IPS-NIHi7 (cell line): Measurements from ENCODE around the gene B3GALT6.
"Not testable (repeated sequence)": the region's sequence is repeated elsewhere in the genome, so short reads cannot be mapped to it uniquely, and the experiment has no call there.

Experiments used
- DNase-seq: peaks from one replicate; pipeline ENCODE4 v3.0.0; 2012; ENCODE audit warnings: mixed read lengths; ENCODE audit errors: extremely low spot score

The B3GALT6 gene

DNA sequence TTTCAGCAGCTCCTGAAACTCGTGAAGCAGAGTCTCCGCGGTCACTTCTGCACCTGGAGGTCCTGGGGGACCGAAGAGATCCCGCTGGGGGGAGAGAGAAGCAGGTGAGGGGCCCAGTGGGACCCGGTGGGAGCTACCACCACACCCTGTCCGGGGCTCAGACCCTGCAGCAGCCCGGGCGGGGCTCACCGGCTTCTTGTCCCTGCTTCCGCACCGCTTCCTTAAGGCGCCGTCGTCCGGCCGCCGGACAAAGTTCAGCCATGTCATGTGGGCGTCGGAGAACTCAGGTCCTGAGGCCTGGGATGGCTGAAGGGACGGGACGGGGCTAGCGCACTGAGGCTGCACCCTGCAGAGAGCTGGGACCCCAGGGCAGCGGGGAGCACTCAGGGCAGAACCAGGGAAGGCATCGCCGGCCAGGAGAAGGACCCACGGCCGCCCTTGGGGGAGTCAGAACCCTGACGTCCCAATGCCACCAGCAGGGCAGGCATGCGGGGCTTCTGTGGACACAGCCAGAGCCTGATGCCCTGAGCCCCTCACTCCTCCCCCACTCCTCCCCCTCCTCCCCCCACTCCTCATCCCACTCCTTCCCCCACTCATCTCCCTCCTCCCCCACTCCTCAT, 12.3 kb downstream of the B3GALT6 start:
- DNase-seq, result no peak

DNA sequence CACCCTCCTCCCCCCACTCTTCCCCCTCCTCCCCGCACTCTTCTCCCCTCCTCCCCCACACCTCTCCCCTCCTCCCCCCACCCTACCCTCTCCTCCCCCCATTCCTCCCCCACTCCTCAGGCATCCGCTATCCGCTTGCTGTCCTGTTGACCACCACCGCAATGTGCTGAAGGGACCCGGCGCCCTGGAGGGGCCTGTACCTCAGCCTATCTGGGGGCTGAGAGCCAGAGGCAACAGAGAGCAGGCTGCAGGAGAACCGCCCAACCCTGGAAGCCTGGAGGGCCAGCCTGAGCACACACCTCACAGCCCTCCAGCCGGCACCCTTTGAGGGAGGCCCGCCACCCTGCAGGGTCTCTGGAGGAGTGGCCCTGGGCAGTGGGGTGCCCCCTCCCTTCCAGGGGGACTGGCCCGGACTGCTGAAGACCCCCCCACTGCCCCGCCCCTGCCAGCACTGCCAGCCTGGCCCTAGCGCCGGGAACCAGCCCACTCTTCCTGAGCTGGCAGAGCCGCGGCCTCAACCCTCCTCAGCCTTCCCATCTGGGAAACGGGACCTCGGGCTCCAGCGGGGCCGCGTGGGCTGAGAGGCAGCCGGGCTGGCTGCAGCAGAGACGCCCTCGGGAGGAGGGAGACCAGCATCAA, 13.3 kb downstream of the B3GALT6 start:
- no peak for DNase-seq

DNA sequence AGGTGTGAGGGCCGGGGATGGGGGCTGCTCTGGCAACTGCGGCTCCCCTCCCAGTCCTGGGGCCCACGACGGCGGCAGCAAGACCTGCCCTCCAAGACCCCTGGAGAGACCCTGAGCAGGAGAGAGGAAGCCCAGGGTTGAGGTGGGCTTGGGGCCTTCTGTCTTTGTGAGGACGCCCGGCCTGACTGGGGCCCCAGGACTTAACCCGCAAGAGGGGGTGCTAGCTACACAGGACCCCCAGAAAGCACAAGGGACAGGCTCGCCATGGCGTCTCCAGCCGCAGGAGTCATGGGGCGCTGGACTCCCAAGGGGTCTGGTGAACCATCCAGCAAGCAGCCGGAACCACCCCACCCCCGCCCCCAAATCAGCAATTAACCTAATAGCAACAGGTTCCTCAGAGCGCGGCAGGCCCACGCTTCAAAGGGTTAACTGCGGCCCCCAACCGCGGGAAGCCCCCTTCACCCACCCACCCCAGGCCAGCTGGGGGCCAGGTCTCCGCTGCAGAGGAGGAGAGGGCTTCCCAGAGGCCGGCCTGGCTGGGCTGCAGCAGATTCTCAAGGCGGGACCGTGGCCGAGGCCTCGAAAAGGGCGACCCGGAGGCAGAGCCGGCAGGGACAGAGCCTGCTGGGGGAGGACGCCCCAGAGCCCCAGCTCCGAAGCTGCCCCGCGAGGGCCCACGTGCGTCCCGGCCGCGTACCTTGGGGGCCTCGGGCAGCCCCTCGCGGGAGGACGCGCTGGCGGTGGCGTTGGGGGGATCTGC, 14.0 kb downstream of the B3GALT6 start:
- no peak for DNase-seq

DNA sequence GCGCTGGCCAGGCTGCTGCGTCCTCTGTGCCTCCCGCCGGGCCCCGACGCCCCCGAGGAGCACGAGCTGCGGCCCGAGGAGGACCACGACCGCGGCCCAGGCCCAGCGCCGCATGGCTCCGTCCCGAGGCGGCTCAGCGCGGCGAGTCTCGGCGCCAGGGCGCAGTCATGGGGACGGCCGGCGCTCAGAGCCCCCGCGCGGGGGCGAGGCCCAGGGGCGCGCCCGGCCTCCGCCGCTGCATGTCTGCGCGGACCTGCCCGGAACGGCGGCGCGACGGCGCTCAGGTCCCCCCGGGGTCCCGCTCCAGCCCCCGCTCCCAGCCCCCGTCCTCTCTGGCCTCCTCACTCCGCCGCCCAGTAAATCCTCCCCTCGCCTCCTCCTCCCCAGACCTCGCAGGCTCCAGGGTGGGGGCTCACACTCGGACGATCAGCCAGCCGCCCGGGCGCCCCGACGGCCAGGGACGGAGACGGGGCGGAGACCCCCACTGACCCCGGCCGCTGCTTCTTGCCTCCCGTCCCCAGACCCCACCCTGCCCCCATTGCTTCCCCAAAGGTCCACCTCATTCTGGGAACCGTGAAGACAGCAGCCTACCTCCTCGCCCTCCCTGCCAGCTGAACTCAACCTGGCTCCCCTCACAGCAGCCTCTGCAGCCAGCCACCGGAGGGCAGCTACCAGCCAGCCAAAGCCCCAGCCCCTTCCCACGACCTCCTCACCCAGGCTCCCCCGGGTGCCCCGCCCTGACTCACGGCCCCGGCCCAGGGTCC, 14.7 kb downstream of the B3GALT6 start, which contains the start of gene C1QTNF12:
C1QTNF12 (minus strand) TSS at position 146 of the 764 bp plus-strand sequence; CDS start at position 114, 32 bp downstream.
- peak; percentile 71 for DNase-seq

DNA sequence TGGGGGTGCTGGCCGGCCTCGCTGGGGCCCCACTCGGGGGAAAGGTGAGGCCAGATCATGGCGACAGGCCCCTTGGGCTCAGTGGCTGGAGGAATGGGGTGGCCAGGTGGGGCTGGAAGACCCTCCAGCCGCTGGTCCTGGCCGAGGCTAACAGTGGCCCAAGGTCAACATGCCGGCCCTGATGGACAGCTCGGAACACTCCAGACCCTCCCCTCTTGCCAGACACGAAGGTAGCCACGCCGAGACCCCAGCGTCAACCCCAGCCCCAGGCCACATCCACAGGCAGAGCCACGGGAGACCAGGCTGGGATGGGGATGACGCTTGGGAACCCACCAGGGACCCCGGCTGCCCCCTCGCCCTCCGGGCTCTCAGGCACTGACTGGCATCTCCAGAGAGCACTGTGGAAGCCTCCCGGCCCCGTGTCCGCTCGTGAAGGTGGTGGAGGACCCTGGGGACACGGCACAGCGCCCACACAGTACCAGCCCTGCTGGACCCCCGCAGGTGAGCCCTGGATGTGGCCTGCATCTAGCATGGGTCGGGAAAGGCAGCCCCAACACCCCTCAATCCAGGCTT, 15.4 kb downstream of the B3GALT6 start:
- no peak for DNase-seq

DNA sequence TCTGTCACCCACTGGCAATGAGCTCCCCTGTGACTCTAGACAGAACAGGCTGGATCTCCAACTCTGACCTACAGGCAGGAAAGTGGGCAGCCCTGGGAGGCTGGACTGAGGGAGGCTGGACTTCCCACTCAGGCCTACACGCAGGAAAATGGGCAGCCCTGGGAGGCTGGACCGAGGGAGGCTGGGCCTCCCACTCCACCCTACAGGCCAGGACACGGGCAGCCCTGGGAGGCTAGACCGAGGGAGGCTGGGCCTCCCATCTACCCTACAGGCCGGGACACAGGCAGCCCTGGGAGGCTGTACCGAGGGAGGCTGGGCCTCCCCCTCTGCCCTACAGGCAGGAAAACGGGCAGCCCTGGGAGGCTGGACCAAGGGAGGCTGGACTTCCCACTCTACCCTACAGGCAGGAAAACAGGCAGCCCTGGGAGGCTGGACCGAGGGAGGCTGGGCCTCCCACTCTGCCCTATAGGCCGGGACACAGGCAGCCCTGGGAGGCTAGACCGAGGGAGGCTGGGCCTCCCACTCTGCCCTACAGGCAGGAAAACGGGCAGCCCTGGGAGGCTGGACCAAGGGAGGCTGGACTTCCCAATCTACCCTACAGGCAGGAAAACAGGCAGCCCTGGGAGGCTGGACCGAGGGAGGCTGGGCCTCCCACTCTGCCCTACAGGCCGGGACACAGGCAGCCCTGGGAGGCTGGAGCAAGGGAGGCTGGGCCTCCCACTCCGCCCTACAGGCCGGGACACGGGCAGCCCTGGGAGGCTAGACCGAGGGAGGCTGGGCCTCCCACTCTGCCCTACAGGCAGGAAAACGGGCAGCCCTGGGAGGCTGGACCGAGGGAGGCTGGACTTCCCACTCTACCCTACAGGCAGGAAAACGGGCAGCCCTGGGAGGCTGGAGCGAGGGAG, 16.2 kb downstream of the B3GALT6 start:
- not testable (repeated sequence) for DNase-seq

DNA sequence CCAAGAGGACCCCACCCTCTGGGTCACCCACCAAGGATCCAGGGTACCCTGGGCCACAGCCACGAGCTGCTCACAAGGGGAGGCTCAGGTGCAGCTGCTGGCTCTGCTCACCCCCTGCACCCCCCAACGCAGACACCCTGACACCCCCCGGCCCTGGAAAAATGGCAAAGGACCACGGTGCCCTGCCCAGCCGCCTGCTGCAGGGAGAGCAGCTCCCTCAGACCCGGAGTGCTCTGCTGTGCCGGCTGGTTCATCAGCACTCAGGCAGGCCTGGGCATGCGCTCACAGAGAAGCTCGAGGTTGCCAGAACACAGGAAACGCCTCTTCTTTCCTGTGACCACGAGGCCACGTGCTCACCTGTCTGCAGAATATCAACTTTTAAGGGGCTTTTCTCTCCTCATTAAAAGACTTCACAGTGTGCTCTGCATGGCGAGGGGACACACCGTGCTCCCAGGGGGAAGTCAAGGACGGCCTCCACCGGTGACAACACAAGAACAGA, 18.8 kb downstream of the B3GALT6 start:
- DNase-seq, result no peak

DNA sequence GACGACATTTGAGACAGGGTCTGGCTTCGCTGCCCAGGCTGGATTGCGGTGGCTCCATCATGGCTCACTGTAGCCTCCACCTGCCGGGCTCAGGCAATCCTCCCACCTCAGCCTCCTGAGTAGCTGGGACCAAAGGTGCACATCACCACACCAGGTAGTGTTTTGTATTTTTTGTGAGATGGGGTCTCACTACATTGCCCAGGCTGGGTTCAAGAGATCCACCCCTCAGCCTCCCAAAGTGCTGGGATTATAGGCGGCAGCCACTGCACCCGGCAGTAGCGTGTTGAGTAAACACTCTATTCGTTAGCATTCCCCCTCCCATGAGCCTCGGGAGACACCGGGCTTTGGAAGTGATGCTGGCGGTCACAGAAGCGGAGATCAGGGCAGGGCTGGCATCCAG, 21.3 kb downstream of the B3GALT6 start:
- DNase-seq, result no peak

DNA sequence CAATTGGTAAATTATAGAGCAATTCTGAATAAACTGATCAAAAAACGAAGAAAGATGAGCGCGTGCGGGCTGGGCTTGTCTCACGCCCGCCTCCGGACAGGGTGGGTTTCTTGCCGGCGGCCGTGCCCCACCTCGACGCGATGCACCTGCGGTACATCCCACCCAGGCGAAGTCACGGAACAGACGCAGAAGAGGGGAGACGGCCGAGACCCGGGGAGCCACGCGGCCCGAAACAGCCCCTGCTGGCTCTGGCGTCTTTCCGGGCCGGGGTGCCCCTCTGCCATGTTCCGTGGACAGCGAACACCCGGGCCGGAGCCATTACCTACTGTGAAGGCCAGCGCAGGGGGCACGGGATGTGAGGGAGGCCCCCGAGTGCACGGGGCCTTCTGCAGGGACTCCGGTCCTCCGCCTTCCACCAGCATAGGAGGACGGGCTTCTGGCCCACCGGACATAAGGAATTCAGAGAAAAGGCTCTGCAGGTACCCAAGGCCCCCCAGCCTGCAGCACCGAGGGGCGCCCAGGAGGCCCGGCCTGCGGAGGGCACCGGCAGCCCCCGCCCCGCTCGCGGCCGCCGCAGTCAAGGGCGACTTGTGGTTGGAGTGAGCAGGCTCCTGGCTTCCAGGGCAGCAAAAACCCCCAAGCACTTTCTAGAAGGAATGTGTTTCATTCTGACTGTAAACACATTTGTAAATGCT, 22.1 kb downstream of the B3GALT6 start:
- DNase-seq, result no peak

DNA sequence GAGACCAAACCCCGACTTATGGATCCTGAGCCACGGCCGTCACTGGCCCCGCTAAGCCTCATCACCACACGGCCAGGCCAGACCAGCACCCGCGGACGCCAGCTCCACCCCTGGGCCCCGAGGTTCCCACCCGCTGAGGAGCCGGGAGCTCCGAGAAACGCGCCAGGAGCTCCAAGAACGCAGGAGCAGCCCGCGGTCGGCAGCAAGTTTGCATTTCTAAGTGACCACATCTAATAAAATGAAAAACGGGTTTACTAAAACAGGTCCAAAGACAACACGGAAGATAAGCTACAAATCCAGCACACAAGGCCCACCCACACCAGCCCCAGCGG, 22.6 kb downstream of the B3GALT6 start:
- DNase-seq, result no peak

DNA sequence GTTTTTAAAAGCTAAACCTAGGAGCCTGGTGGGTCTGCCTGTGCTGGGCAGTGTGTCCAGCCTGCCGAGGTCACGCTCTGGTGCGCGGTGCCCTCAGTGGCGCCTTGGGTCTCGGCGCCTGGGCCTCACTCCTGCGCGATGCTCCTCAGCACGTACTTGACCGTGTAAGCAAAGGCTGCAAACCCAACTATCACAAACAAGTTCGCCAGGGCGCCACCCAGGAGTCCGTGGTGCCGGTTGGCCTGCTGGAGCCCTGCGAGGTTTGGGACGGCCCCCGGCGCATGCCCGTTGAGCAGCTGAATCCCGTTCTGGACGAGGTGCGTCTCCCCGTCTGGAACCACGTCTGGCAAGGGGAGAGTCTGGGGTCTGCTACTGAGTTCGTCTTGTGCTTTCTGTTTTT, 23.0 kb downstream of the B3GALT6 start:
- DNase-seq, result no peak

DNA sequence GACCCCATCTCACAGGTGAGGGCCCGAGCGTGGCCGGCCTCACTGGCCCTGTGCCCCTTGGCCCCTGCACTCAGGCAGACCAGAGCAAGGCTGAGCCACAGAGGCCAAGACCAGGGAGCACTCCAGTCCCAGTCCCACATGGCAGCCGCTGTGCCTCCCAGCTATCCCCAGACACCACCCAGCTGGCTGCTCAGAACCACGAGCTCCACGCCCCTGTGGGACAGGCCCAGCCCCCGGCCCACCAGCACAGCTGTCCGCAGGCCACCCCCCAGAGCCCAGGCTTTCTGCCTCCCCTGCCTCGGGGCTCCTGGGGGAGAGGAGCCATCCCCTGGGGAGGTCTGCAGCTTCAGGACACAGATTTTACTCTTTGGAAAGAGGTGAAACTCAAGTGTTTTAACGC, 23.6 kb downstream of the B3GALT6 start:
- DNase-seq, result no peak

DNA sequence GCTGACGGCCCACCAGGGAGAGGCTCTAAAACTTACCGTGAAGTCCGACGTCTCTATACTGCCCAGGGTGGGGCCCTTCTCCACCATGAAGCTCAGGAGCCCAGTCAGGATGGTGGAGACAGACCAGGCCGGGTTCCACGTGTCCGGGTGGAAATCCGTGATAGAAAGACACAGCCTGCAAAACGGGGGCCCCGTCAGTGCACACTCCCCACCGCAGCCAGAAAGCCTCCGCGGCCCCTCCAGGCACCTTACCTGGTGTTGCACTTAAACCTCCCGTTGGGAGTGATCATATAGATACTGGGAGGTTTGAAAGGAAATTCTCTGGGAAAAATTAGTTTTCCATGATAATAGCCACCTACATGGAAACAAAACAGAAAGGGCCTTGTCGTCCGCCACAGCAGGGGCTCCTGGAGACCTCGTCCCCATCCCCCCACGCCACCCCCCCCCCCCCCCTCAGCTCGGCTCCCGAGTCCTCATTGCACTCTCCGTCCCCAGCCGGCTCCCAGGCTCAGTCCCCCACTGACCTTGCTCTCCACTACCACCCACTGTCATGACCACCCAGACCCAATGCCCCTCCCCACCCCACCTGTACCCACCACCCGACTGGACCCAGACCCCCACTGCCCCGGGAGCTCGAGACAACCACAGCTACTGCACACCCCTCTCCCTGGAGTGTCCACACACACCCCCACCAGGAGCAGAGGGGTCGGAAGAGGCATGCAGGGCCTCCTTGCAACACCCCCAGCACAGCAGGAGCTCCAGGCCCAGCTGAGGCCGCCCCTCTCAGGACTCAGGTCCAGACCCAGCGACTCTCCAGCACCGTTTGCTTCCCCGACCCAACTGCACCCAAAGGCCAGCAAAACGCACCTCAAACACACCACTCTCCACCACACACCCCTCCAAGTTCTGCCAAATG, 25.2 kb downstream of the B3GALT6 start:
- DNase-seq, result no peak

DNA sequence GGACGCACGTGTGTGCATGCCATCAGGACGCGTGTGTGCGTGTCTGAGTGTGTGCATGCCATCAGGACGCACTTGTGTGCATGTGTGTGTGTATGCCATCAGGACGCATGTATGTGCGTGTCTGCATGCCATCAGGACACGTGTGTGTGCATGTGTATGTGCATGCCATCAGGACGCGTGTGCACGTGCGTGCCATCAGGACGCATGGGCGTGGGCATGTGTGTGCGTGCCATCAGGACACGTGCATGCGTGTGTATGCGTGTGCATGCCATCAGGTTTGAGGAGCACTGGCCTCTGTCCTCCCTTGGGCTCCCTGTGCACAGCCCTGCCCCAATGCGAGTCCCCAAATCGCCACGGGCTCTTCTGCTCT, 27.1 kb downstream of the B3GALT6 start:
- DNase-seq, result no peak

DNA sequence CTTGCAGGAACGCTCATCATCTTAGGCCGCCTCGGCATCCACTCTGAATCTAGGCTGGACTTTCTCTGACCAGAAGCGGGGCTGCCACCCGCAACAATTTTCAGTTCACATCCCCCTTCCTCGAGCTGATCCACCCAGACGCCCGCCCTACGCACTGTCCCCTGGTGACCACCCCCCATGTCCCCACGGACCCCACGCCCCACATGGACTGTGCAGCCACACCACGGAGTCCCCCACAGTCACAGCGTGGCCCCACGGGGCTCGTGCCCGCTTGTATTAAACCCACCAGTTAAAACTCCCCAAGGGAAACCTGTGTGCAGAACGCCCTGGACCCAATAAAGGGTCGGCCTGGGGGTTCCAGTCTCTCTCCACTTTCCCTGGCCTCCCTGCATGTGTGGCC, 27.5 kb downstream of the B3GALT6 start:
- no peak for DNase-seq

DNA sequence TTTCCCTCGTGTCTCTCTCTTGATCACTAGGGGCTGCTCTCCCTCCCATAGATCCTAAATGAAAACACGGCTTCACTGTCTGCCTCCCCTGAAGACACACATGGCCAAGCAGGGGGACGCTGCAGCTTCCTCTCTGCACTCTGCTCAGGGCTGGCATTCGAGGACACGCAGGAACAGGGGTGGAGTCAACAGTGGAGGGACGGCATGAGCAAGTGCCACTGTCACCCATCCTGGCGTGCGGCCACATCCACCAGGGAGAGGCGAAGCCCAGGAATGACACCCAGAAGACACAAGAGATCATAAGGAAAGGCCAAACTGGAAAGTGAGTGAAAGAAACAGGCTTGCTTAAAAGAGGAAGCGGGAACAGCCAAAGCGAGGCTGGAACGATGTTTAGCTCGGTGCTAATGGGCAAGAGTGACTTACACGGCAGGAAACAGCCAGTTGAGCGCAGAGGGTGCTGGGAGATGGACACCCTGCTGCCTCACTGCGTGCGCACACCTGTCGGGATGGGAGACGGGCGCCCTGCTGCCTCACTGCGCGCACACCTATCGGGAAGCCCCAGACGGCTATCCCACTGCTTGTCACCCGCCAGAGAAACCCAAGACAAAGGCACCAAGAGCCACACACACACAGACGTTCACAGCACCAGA, 28.0 kb downstream of the B3GALT6 start:
- no peak for DNase-seq

DNA sequence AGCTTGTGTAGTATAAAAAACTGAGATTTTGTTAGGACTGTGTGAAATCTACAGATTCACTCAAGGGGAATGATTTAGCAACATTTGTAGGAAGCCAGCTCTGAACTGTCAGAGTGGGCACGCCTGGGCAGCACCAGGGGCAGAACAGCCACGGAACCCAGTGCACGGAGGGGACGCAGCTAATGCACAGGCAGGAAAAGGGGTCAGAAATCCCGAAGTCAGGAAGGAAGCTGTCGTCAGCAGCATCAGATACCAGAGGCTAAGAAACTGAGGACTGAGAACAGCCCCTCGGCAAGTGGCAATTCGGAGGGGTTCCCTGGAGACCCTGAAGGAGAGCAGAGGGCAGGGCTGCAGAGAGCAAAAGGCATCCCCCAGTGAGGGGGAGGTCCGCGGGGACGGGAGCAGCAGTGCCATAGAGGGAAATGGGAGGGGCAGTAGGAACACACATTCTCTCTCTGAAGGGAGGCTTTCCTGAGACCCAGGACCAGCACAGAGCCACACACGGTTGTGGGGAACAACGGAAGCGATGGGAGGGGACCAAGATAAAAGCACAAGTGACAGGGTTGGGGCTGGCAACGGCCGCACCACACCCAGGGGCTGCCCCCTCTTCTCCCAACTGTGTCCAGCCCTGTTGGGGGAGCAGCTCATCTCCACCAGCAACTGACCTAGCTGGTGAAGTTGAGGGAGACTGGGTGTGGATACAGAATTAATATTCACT, 29.0 kb downstream of the B3GALT6 start:
- no peak for DNase-seq

DNA sequence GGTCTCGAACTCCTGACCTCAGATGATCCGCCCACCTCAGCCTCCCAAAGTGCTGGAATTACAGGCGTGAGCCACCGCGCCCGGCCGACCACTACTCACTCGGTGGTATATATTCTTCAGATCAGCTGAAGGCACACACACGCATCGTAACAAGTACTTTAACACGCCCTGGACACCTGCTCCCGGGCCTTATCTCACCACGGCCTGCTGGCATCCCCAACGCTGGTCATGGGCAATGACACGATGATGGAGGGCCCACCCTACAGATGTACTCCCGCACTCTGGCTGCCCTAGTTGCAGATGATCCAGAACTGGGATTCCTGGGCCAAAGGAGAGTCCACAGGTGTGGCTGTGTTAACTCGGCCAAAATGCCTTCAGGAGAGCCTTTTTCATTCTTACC, 30.0 kb downstream of the B3GALT6 start:
- DNase-seq, result no peak
